ENCODE data around the gene WNT7B.

Gene WNT7B

DNA sequence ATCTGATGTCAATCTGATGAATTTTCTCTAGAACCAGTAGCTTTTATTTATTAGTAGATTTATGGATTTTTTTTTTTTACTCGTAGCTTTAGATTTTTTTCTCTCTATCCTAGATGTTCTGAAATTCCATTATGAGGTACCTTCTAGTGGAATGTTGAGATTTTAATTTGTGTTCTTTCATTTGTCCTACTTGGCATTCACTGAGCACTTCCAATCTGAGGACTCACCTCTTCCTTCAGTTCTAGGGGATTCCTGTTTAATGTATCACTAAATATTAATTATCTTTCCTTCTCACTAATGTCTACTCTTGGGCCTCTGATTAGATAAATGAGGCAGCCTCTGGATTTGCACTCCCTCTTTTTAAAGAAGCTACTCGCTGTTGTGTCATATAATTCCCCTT is 40.2 kb upstream of the WNT7B start:
- TF ChIP-seq EZH2 (optimal IDR thresholded peaks at IDR 0.05; ENCODE audit: low read depth, low read length) (no peak), CTCF (IDR thresholded peaks at IDR 0.05; ENCODE audit: low read length) (no peak), EZH2phosphoT487 (IDR thresholded peaks at IDR 0.05; ENCODE audit: low read length) (no peak)
- Histone ChIP-seq H2AFZ (ENCODE audit: low read length) (no peak overlapping the region), H3K4me3 (ENCODE audit: low read length) (no peak overlapping the region), H3K4me1 (ENCODE audit: low read length) (0 out of 2 replicates have a peak, but pooled peaks cover 4% of the 10 kb centered on the region), H3K36me3 (replicated peaks; ENCODE audit: insufficient read depth, low read length) (no peaks in the 10 kb centered on the region), H3K79me2 (ENCODE audit: low read length) (no peaks in the 10 kb centered on the region), H3F3A (ENCODE audit: insufficient read depth, low read length) (peaks cover 10% of the 10 kb centered on the region), H3K27ac (ENCODE audit: low read length) (no peak overlapping the region), H3K9ac (ENCODE audit: low read length) (no peak overlapping the region), H3K27me3 (replicated peaks; ENCODE audit: insufficient read depth, low read length) (no peaks in the 10 kb centered on the region), H4K20me1 (ENCODE audit: insufficient read depth, low read length) (no peaks in the 10 kb centered on the region), H3K4me2 (ENCODE audit: low read depth, low read length) (no peak overlapping the region), H3K9me3 (replicated peaks; ENCODE audit: insufficient read depth, low read length) (no peaks in the 10 kb centered on the region), H3K9me2 (replicated peaks; ENCODE audit: insufficient read depth, low read length) (no peaks in the 10 kb centered on the region)
- no peak for DNase-seq

DNA sequence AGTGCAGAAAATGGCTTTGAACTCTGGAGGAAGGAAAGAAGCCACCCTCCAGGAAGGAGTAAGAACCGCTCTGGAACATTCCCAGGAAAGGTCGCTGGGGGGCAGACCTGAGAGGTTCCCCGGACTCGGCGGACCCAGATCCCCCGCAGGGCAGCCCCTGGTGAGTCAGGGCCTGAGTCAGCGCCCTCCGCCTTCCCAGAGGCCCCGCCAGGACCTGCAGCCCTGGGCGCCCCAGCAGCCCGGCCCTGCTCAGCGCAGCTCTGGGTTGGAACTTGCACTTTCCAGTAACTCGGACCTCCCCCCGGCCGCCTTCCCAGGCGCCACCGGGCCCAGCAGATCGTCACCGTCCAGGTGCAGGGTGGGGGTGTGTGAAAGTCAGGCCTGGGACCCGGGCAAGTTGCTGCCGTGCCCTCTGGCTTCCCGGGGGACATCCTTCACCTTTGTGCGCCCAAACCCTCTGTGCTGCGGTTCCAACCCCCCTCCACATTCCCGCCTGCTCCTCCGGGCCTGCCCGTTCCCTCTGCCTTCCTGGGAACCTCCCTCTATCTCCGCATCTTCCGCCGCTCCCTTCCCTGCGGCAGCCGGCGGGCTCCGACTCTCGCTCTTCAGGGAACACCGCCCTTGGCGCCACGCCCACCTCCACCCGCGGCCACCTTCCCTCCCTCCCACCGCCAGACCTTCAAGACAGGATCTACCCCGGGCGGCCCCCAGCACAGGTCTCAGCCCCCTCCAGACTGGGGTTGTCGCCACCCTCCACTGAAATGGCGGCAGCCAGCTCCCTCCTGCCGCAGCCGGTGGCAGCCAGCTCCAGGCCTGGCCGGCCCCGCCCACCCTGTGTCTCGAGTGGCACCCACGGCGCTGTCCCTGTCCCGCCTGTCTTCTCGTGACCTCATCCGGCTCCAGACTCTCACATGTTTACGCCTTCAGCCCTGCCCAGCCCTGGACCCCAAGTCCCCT is 36.8 kb upstream of the WNT7B start:
- H3K79me2 ChIP-seq (ENCODE audit: low read length), result no peaks in the 10 kb centered on the region
- peak; percentile 91 for DNase-seq
- peak overlapping the region; percentile 81 for H3K27ac ChIP-seq (ENCODE audit: low read length)
- peaks cover 10% of the 10 kb centered on the region for H3F3A ChIP-seq (ENCODE audit: insufficient read depth, low read length)
- peak overlapping the region; percentile 92 for H3K9ac ChIP-seq (ENCODE audit: low read length)
- no peaks in the 10 kb centered on the region for H3K27me3 ChIP-seq (replicated peaks; ENCODE audit: insufficient read depth, low read length)
- H3K9me2 ChIP-seq (replicated peaks; ENCODE audit: insufficient read depth, low read length), result no peaks in the 10 kb centered on the region
- H2AFZ ChIP-seq (ENCODE audit: low read length), result peak overlapping the region; percentile 91
- H3K4me3 ChIP-seq (ENCODE audit: low read length), result peak overlapping the region; percentile 84
- no peaks in the 10 kb centered on the region for H4K20me1 ChIP-seq (ENCODE audit: insufficient read depth, low read length)
- no peaks in the 10 kb centered on the region for H3K9me3 ChIP-seq (replicated peaks; ENCODE audit: insufficient read depth, low read length)
- H3K36me3 ChIP-seq (replicated peaks; ENCODE audit: insufficient read depth, low read length), result no peaks in the 10 kb centered on the region
- H3K4me2 ChIP-seq (ENCODE audit: low read depth, low read length), result peak overlapping the region; percentile 99
- H3K4me1 ChIP-seq (ENCODE audit: low read length), result 0 out of 2 replicates have a peak, but pooled peaks cover 4% of the 10 kb centered on the region
- TF ChIP-seq CTCF (IDR thresholded peaks at IDR 0.05; ENCODE audit: low read length) (peak; percentile 63), EZH2 (optimal IDR thresholded peaks at IDR 0.05; ENCODE audit: low read depth, low read length) (no peak)

- Histone ChIP-seq H3K36me3 (replicated peaks; ENCODE audit: insufficient read depth, low read length) (no peaks in the 10 kb centered on the region), H3K27me3 (replicated peaks; ENCODE audit: insufficient read depth, low read length) (no peaks in the 10 kb centered on the region), H3K4me1 (ENCODE audit: low read length) (0 out of 2 replicates have a peak, but pooled peaks cover 4% of the 10 kb centered on the region), H3F3A (ENCODE audit: insufficient read depth, low read length) (peaks cover 10% of the 10 kb centered on the region), H3K4me2 (ENCODE audit: low read depth, low read length) (peak overlapping the region; percentile 99), H4K20me1 (ENCODE audit: insufficient read depth, low read length) (no peaks in the 10 kb centered on the region), H3K9ac (ENCODE audit: low read length) (peak overlapping the region; percentile 92), H3K27ac (ENCODE audit: low read length) (peak overlapping the region; percentile 81), H3K79me2 (ENCODE audit: low read length) (no peaks in the 10 kb centered on the region), H3K4me3 (ENCODE audit: low read length) (peak overlapping the region; percentile 84), H2AFZ (ENCODE audit: low read length) (peak overlapping the region; percentile 91), H3K9me3 (replicated peaks; ENCODE audit: insufficient read depth, low read length) (no peaks in the 10 kb centered on the region), H3K9me2 (replicated peaks; ENCODE audit: insufficient read depth, low read length) (no peaks in the 10 kb centered on the region)
- no peak for DNase-seq
- TF ChIP-seq CTCF (IDR thresholded peaks at IDR 0.05; ENCODE audit: low read length), result no peak
- no peak for TF ChIP-seq EZH2 (optimal IDR thresholded peaks at IDR 0.05; ENCODE audit: low read depth, low read length)
- TF ChIP-seq EZH2phosphoT487 (IDR thresholded peaks at IDR 0.05; ENCODE audit: low read length), result no peak
These were observed 35.9 kb upstream of the WNT7B start for GRCh38 chr22:46012881-46013281.

Measured in MM.1S (cell line).